Measurements from ENCODE around the gene RPP21.

RPP21 gene

DNA sequence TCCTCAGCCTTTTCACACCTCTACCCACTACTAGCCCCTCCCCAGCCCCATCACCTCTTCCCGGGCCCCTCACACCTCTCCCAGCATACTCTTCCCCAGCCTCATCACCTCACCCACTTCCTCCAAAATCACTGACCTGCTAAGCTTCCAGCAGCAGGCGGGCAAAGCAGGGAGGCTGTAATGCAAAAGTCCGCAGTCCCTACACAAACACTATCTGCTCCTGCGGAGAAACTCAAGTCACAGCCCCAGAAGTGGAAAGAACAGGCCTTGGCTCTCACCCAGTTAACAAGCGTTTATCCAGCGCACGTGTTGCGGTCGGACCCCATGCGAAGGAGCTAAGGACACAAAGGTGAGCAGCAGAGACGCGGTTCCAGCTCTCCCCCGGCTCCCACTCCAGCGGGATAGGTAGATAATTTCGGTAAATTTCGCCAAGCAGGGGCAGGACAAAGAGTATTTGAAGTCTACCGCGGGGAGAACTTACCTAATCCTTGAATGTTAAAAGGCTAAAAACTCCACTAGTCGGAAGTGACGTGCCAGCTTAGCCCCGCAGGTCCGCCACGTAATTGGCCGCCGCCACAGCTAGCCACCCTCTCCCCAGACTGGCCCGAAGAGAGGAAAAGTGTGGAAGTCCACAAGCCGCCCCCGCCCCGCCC, 19.0 kb upstream of the RPP21 start:
- Histone ChIP-seq H3K4me1 (ENCODE audit: low read length) (peaks cover 26% of the 10 kb centered on the region), H3K79me2 (ENCODE audit: low read length) (peaks cover 65% of the 10 kb centered on the region), H3K36me3 (replicated peaks; ENCODE audit: low read depth, low read length) (peaks cover 5% of the 10 kb centered on the region), H3K4me3 (ENCODE audit: low read length) (peak overlapping the region; percentile 97), H3K27me3 (ENCODE audit: low read depth, low read length) (no peaks in the 10 kb centered on the region), H4K20me1 (ENCODE audit: insufficient read depth, low read length) (peaks cover 17% of the 10 kb centered on the region), H3K27ac (ENCODE audit: low read length) (peak overlapping the region; percentile 81), H2AFZ (ENCODE audit: low read depth, low read length) (peak overlapping the region; percentile 69; the same call in 1 of the 2 replicates), H3K9me3 (ENCODE audit: insufficient read depth, low read length) (no peaks in the 10 kb centered on the region), H3K9ac (ENCODE audit: low read length) (peak overlapping the region; percentile 89), H3K4me2 (ENCODE audit: low read length) (peak overlapping the region; percentile 84)
- TF ChIP-seq, protein P1, sequence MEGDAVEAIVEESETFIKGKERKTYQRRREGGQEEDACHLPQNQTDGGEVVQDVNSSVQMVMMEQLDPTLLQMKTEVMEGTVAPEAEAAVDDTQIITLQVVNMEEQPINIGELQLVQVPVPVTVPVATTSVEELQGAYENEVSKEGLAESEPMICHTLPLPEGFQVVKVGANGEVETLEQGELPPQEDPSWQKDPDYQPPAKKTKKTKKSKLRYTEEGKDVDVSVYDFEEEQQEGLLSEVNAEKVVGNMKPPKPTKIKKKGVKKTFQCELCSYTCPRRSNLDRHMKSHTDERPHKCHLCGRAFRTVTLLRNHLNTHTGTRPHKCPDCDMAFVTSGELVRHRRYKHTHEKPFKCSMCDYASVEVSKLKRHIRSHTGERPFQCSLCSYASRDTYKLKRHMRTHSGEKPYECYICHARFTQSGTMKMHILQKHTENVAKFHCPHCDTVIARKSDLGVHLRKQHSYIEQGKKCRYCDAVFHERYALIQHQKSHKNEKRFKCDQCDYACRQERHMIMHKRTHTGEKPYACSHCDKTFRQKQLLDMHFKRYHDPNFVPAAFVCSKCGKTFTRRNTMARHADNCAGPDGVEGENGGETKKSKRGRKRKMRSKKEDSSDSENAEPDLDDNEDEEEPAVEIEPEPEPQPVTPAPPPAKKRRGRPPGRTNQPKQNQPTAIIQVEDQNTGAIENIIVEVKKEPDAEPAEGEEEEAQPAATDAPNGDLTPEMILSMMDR (IDR thresholded peaks at IDR 0.05; ENCODE audit: low read depth, low read length): no peak
- TF ChIP-seq EZH2phosphoT487 (IDR thresholded peaks at IDR 0.05; ENCODE audit: low read depth): no peak

DNA sequence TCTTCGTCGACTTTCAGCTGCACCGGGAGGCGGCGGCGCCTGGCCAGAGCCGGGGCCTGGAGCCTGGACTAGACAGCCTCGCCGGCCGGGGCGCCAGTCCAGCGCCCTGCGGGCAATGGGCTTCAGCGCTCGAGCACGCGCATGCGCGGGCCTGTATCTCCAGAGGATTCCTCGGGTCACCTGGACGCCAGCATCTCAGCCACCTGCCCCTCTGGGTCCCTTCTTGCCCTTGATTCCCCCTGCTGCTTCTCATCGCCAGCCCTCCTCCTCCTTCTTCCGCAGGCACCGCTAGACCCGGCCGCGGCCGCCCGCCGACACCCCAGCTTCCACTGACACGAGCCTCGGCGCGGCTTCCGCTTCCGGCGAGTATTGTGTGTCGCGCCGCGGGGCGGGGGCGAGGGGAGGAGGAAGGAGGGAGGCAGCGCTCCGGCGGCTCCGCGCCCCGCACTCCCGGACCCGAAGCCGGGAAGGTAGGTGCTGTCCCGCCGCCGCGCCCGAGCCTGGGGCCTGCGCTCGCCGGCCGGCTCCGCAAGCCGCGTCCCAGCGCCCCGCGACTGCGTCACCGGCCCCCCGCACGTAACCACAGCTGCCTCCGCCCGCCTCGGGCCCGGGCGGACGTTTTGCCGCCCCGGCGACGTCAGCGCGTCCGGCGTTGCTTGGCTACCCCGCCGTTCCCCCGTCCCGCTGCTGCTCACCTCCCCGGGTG, 18.3 kb upstream of the RPP21 start, which contains the start of gene TRIM39:
TRIM39 (plus strand) TSS at position 402 of the 706 bp plus-strand sequence. CDS start 2,391 bp downstream, outside the sequence.
- no peak for TF ChIP-seq EZH2phosphoT487 (IDR thresholded peaks at IDR 0.05; ENCODE audit: low read depth)
- TF ChIP-seq, protein P1 (IDR thresholded peaks at IDR 0.05; ENCODE audit: low read depth, low read length): no peak
- Histone ChIP-seq H3K9me3 (ENCODE audit: insufficient read depth, low read length) (no peaks in the 10 kb centered on the region), H3K27me3 (ENCODE audit: low read depth, low read length) (no peaks in the 10 kb centered on the region), H3K9ac (ENCODE audit: low read length) (peak within 1 kb of the TSS; percentile 89), H3K27ac (ENCODE audit: low read length) (peak within 1 kb of the TSS; percentile 81), H3K4me2 (ENCODE audit: low read length) (peak within 1 kb of the TSS; percentile 84), H4K20me1 (ENCODE audit: insufficient read depth, low read length) (peaks cover 13% of the 10 kb centered on the region), H3K4me1 (ENCODE audit: low read length) (peaks cover 26% of the 10 kb centered on the region), H3K4me3 (ENCODE audit: low read length) (peak within 1 kb of the TSS; percentile 97), H2AFZ (ENCODE audit: low read depth, low read length) (peak within 1 kb of the TSS; percentile 69), H3K36me3 (replicated peaks; ENCODE audit: low read depth, low read length) (peaks cover 5% of the 10 kb centered on the region), H3K79me2 (ENCODE audit: low read length) (peaks cover 58% of the 10 kb centered on the region)

DNA sequence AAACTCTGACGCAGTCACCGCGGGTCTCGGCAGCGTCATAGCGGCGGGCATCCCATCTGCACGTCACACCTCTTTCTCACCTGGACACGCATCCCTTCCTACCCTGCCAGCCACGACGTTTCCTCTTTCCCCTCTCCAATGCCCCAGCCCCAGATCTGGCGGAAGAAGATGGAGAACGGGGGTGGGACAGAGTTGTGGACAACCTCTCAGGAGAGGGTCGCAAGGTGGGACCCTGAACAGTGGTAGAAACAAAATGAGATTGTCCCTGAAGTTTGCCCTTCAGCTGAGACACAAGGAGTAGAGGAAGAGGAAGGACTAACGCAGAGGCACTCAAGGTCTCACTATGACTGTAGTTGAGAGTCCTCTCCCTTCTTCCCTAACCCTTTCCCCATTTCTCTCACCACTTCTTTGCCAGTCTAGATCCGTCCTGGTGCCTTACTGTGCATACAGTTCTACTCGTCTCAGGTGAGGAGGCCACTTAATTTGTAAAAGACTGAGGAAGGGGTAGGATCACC, 17.7 kb upstream of the RPP21 start:
- TF ChIP-seq, protein P1 (IDR thresholded peaks at IDR 0.05; ENCODE audit: low read depth, low read length): no peak
- TF ChIP-seq EZH2phosphoT487 (IDR thresholded peaks at IDR 0.05; ENCODE audit: low read depth): no peak
- H3K27me3 ChIP-seq (ENCODE audit: low read depth, low read length): no peaks in the 10 kb centered on the region
- H3K4me3 ChIP-seq (ENCODE audit: low read length): peak overlapping the region; percentile 97
- peak overlapping the region; percentile 84 for H3K4me2 ChIP-seq (ENCODE audit: low read length)
- H3K4me1 ChIP-seq (ENCODE audit: low read length): peaks cover 26% of the 10 kb centered on the region
- peaks cover 2% of the 10 kb centered on the region for H3K36me3 ChIP-seq (replicated peaks; ENCODE audit: low read depth, low read length)
- H4K20me1 ChIP-seq (ENCODE audit: insufficient read depth, low read length): peaks cover 12% of the 10 kb centered on the region
- 0 out of 2 replicates have a peak overlapping the region, but pooled peaks have one; percentile 61 for H2AFZ ChIP-seq (ENCODE audit: low read depth, low read length)
- H3K27ac ChIP-seq (ENCODE audit: low read length): peak overlapping the region; percentile 81
- H3K9me3 ChIP-seq (ENCODE audit: insufficient read depth, low read length): no peaks in the 10 kb centered on the region
- peaks cover 52% of the 10 kb centered on the region for H3K79me2 ChIP-seq (ENCODE audit: low read length)
- peak overlapping the region; percentile 89 for H3K9ac ChIP-seq (ENCODE audit: low read length)

DNA sequence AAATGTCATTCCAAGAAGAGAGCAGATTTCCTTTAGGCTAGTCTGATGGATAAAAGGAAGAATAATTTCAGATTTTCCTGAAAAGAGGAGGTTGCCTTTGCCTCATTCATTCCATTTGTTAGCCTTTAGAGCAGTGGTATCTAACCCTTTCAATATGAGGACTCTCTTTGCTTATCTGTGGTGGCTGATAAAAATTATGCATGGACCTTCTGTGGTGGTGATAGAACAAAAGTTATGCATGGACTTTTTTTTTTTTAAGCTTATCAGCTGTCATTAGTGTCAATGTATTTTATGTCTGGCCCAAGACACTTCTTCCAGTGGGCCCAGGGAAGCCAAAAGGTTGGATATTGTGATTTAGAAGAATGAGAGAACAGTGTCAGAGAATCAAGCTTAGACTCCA, 16.6 kb upstream of the RPP21 start:
- Histone ChIP-seq H3K4me1 (ENCODE audit: low read length) (peaks cover 21% of the 10 kb centered on the region), H4K20me1 (ENCODE audit: insufficient read depth, low read length) (peaks cover 11% of the 10 kb centered on the region), H3K4me2 (ENCODE audit: low read length) (no peak overlapping the region), H2AFZ (ENCODE audit: low read depth, low read length) (no peak overlapping the region), H3K27ac (ENCODE audit: low read length) (no peak overlapping the region), H3K27me3 (ENCODE audit: low read depth, low read length) (no peaks in the 10 kb centered on the region), H3K79me2 (ENCODE audit: low read length) (peaks cover 41% of the 10 kb centered on the region), H3K9ac (ENCODE audit: low read length) (no peak overlapping the region), H3K9me3 (ENCODE audit: insufficient read depth, low read length) (no peaks in the 10 kb centered on the region), H3K4me3 (ENCODE audit: low read length) (no peak overlapping the region), H3K36me3 (replicated peaks; ENCODE audit: low read depth, low read length) (no peaks in the 10 kb centered on the region)
- no peak for TF ChIP-seq EZH2phosphoT487 (IDR thresholded peaks at IDR 0.05; ENCODE audit: low read depth)
- TF ChIP-seq, protein P1 (IDR thresholded peaks at IDR 0.05; ENCODE audit: low read depth, low read length): no peak

All from OCI-LY3 (cell line).